WTC11 (cell line): ENCODE measurements around the gene ADCY3.

ENCODE experiments used
- ATF1 ChIP-seq: sonication (generic); formaldehyde crosslinking; IDR thresholded peaks from 2 replicates; pipeline ENCODE4 v1.8.1; 2023; ENCODE audit warnings: mild to moderate bottlenecking, moderate library complexity, missing genetic modification reagents
- CTCF ChIP-seq: fragments of 200-600 bp; IDR thresholded peaks from 2 replicates; pipeline ENCODE4 v1.8.0; 2022; ENCODE audit warnings: antibody characterized with exemption
- E2F4 ChIP-seq: sonication (generic); formaldehyde crosslinking; IDR thresholded peaks from 2 replicates; pipeline ENCODE4 v1.8.1; 2022; ENCODE audit warnings: low read depth, mild to moderate bottlenecking, moderate library complexity, missing genetic modification reagents, borderline replicate concordance
- FOXP4 ChIP-seq: sonication (generic); formaldehyde crosslinking; IDR thresholded peaks from 2 replicates; pipeline ENCODE4 v1.8.0; 2022; ENCODE audit warnings: mild to moderate bottlenecking, missing genetic modification reagents
- GABPB1 ChIP-seq: sonication (generic); formaldehyde crosslinking; IDR thresholded peaks from 2 replicates; pipeline ENCODE4 v1.8.1; 2023; ENCODE audit warnings: mild to moderate bottlenecking, missing genetic modification reagents
- IRF1 ChIP-seq: sonication (generic); formaldehyde crosslinking; IDR thresholded peaks from 2 replicates; pipeline ENCODE4 v1.8.0; 2023; ENCODE audit warnings: missing genetic modification reagents
- MAX ChIP-seq: sonication (generic); formaldehyde crosslinking; IDR thresholded peaks from 2 replicates; pipeline ENCODE4 v1.8.0; 2022; ENCODE audit warnings: mild to moderate bottlenecking, missing genetic modification reagents
- PRDM15 ChIP-seq: sonication (generic); formaldehyde crosslinking; IDR thresholded peaks from 2 replicates; pipeline ENCODE4 v1.8.0; 2022; ENCODE audit warnings: missing genetic modification reagents
- SP1 ChIP-seq: sonication (generic); formaldehyde crosslinking; conservative IDR thresholded peaks from 2 replicates; pipeline ENCODE4 v1.8.1; 2022; ENCODE audit warnings: missing genetic modification reagents
- TP53 ChIP-seq: sonication (generic); formaldehyde crosslinking; IDR thresholded peaks from 2 replicates; pipeline ENCODE4 v1.8.1; 2023; ENCODE audit warnings: mild to moderate bottlenecking, missing genetic modification reagents
- USF1 ChIP-seq: sonication (generic); formaldehyde crosslinking; IDR thresholded peaks from 2 replicates; pipeline ENCODE4 v1.8.0; 2022; ENCODE audit warnings: mild to moderate bottlenecking, missing genetic modification reagents
- ZNF423 ChIP-seq: fragments of 250-450 bp; sonication (Bioruptor Pico); IDR thresholded peaks from 2 replicates; pipeline ENCODE4 v2.1.2; 2022; ENCODE audit warnings: mild to moderate bottlenecking, moderate library complexity

- TF ChIP-seq E2F4 (CRISPR knock-in tag): no peak
- no peak for TF ChIP-seq CTCF
- no peak for TF ChIP-seq TP53
- no peak for TF ChIP-seq FOXP4 (CRISPR knock-in tag)
- TF ChIP-seq SP1 (CRISPR knock-in tag): no peak
- no peak for TF ChIP-seq GABPB1 (CRISPR knock-in tag)
- TF ChIP-seq MAX: no peak
- TF ChIP-seq PRDM15 (CRISPR knock-in tag): no peak
- TF ChIP-seq USF1: no peak
- no peak for TF ChIP-seq IRF1
- TF ChIP-seq ATF1 (CRISPR knock-in tag): no peak
- TF ChIP-seq ZNF423 (CRISPR knock-in tag): no peak
These were observed 99.9 kb downstream of the ADCY3 start for GRCh38 chr2:24820175-24820513.
